Stimulated activated CD4-positive, alpha-beta T cell treated with anti-CD3 and anti-CD28 coated beads, TNF-alpha, amount 100 ng/mL, for 48 hours (primary cell): Measurements from ENCODE around the gene NAA80.
"Not testable (repeated sequence)": the region's sequence is repeated elsewhere in the genome, so short reads cannot be mapped to it uniquely, and the experiment has no call there.

ENCODE experiments used
- DNase-seq, 3 donors: peaks; one replicate each; pipeline ENCODE4 v3.0.0-alpha.2; 2020; ENCODE audit warnings: low read depth in 3 of 3

NAA80 gene

DNA sequence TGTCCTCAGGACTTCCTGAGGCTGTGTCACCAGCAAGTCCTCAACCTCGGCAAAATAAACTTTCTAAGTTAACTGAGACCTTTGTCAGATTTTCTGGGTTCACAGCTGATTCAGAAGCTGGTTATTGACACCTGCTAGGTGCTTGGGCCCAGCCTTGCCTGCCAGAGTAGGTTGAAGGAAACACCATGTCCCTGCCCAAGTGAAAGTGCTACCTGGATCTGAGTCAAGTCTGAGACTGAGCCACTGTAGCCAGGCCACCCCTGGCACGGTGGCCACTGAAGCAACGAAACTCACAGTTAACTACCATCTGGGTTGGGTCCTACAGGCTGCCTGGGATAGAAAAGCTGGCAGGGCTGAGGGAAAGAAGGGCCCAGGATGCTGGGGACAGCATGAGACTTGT, 15.1 kb upstream of the NAA80 start:
- no peak for DNase-seq

DNA sequence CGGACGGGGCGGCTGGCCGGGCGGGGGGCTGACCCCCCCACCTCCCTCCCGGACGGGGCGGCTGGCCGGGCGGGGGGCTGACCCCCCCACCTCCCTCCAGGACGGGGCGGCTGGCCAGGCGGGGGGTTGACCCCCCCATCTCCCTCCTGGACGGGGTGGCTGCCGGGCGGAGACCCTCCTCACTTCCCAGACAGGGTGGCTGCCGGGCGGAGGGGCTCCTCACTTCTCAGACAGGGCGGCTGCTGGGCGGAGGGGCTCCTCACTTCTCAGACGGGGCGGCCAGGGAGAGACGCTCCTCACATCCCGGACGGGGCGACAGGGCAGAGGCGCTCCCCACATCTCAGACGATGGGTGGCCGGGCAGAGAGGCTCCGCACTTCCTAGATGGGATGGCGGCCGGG, 12.8 kb upstream of the NAA80 start:
- not testable (repeated sequence) for DNase-seq

DNA sequence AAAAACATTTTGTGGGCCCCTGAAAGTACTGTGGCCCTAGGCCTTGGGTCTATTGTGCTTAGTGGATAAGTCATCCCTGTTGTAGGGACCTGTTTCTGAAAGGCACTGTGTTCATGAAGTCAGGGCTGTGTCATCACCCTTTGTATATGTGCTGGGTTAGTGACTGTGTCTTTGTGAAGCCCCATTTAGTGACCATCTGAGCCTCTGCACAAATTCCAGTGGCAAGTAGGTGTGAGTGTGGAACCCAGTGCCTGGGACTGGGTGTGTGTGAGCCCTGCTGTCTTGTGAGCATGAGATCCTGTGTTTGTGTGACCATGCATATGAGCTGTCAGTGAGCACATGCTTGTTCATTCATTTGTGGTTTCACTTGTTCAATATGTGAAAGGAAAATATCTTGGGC, 5.4 kb upstream of the NAA80 start:
- no peak for DNase-seq

DNA sequence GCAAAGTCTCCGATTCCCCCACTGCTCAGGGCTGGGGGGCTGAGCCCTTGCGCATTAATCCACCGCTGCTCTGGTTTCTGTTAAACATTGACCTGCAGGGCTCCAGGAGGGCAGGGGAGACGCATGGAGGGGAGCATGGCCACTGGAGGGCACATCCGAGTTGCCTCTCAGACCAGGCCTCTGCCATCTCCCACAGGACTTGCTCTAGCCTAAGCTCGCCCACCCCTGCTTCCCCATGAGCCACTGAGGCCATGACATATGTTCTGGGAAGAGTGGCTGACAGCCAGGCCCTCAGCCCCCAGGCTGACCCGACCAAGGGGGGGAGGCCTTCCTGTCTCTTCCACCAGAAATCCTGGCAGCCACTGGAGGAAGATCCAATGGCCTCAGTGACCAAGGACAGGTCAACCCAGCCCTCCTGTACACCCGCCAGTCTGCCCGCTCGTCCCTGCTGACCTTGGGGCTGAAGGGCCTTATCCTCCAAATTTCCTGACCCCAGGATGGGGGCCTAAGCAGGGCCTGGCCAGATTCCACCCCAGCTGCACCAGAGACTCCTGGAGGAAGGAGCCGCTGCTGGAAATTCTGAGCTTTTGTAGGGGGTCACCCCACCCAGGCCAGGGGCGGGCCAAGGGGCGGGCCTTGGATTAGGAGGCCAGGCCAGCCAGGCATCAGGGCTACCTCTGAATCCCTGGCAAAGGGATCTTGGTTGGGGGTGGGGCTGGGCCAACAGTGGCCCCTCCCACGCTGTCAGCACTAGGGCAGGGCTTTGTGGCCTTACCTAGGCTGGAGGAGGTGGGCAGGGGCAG, 4.0 kb upstream of the NAA80 start, which contains the start of gene HYAL1:
TSS of gene HYAL1 (minus strand) at position 562 of the 803 bp plus-strand sequence. CDS start 618 bp downstream, outside the sequence.
- DNase-seq = no peak

DNA sequence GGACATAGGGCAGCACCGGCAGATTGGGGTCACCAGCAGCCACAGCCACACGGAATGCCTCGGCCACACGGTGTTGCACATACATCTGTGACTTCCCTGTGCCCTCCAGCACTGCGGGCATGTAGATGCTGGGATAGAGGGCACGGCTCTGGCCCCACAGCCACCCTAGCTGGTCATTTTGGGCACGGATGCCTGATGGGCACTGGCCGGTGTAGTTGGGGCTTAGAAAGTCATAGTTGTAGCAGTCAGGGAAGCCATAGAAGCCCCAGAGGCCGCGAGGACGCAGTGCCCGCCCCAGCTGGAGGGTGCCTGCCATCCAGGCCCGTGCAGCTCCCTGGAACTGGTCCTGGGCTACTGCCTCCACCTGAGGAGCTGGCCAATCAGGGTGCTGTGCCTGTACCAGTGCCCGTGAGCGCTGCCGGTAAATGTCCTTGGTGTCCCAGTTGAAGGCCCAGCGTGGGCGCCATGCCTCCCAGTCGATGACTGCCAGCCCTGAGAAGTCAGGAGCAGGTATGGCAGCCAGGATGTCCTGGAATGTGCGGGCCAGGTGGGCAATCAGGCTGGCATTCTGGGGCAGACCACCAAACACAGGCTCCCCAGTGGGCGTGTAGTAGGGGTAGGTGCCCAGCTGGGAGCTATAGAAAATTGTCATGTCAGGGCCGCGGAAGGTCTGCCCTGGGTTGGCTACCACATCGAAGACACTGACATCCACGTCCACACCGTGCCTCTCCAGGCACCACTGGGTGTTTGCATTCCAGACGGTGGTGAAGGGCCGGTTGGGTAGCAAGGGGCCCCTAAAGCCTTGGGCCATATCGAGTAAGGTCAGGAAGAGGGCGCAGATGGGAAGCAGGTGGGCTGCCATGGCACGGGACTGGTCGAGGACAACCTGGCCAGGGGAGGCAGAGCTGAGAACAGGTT, 3.1 kb upstream of the NAA80 start:
- no peak for DNase-seq

DNA sequence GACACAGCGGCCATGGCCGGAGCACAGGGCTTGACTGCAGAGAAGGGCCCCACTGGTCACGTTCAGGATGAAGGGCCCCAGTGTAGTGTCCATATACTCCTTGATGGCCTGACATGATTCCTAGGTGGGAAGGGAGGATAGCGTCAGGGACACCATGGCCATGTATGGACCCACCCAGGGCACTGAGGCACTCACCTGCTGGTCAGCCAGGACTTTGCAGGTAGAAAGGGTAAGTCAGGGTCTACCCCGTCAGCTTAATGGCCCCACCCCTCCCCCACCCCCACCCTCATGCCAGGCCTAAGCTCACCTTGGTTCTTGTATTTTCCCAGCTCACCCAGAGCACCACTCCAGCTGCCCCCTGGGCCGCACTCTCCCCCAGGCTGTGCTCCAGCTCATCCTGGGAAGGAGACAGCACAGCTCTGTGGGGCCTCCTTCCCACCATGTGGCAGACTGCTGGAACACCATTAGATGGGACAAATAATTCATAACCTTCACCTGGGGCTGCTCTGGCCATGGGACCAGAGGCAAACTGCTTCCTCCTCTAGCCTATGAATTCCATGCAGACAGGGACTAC, 1.6 kb upstream of the NAA80 start:
- DNase-seq = no peak

DNA sequence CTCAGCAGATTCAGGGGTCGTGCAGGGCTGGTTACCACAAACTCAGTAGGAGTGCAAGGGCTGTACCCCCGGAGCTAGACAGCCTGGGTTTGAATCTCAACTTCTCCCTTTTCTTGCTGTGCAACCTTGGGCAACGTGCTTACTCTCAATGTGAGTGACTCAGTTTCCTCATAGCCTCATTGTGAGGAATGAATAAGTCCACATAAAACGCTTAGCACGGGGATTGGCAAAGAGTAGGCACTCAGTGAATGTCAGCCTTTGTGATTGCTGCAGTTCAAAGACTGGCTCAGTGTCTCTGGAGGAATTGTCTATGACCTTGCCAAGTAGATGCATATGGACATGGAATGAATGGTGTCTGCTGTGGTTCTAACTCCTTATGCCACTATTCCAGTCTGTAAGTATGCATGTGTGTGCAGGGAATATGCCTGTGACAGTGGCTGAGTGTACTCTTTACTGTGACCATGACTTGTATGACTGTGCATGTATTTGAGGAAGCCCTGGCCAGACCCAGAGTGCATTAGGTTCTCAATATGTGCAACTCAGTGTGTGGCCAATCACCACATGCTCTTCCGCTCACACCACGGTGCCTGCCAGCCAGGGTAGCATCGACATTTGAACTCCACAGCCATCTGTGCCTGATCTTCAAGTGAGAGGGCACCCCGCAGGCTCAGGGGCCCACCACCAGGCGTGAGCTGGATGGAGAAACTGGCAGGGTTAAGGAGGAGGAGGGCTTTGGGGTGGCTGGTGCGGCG, 900 bp upstream of the NAA80 start:
- no peak for DNase-seq

GRCh38 chr3:50299638-50299928, 378 bp upstream of the NAA80 start:
- no peak for DNase-seq

- no peak for DNase-seq
Measured at GRCh38 chr3:50297896-50298725, 1.1 kb downstream of the NAA80 start.

- no peak for DNase-seq
Measured at GRCh38 chr3:50297384-50297775, 1.8 kb downstream of the NAA80 start.

GRCh38 chr3:50296721-50297383, 2.4 kb downstream of the NAA80 start:
- no peak for DNase-seq

DNA sequence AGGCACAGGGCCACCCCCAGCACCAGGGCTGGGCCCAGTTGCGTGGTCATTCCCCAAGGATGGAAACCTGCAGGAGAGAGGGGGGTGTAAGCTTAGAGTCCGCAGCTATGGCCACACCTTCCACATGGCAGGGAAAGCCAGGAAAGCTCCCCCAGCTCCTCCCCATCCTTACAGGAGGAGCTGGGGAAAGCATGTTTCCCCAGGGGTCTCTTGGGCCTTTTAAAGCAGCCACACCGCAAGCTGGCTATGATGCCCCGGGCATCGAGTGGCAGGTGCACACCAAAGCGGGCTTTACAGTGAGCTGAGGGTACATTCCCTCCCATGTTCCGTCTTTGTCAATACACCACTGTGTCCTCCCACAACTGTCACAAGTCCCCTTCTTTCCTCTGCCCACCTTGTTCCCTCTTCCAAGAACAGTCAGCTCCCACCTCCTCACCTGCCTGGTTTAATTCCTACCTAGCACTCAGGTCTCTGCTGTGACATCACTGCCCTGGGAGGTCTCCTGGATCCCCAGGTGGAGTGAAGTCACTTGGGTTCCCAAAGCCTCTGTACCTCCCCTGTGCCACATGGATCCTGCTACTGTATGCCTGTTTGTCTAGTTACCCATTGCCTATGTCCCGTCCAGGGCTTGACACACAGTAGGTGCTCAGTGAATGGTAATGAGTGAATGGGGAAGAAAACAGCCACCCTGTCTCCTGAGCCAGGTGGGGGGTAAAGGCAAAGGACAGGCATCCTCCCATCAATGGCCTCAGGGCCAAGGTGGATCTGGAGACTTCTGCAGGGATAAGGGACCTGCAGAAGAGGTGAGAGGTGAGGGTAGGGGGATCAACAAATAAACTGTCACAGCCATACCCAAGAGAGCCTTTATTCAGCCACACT, 3.4 kb downstream of the NAA80 start:
- no peak for DNase-seq

DNA sequence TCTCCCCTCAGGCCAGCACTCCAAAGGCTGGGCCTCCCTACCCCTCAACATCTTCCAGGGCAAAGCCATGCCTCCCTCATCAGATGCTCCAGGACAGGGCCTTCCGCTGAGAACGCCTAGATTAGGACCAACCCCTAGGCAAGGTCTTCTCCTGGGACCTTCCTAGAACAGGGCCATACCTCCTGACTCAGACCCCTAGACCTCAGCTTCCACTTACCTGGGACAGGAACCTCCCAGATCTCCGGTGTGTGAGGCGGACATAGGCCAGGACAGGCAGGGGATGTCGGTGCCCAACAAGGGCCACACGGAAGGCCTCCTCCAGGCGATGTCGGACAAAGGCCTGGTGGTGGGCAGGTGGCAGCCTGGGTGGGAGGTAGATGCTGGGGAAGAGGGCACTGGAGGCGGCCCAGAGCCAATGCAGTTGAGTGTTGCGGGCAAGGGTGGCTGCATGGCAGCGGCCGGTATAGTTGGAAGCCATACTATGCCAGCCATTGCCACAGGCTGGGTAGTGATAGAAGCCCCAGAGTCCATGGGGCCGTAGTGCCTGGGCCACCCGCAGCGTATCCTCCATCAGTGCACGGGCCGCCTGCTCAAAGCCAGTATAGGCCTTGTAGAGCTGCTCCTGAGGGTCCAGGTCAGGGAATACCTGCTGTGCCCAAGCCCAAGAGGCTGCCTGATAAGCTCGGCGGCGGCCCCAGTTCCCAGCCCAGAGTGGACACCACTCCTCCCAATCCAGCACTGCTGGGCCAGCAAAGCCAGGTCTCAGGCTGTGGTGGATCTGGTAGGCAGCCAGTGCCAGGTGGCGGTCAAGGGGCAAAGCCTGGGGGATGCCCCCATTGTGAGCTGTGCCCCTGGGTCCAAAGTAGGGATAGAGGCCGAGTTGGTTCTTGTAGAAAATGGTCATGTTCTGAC, 4.5 kb downstream of the NAA80 start:
- DNase-seq = no peak

GRCh38 chr3:50294089-50294488, 5.1 kb downstream of the NAA80 start:
- no peak for DNase-seq

GRCh38 chr3:50293079-50293801, 6.0 kb downstream of the NAA80 start:
- no peak for DNase-seq

GRCh38 chr3:50292159-50293078, 6.8 kb downstream of the NAA80 start, which contains the start of gene IFRD2:
IFRD2 (minus strand) TSS chr3:50292429; CDS start chr3:50292274, 155 bp downstream.
- peak; percentile 90 to 94 (median 91) for DNase-seq
